NCI-H2227 (cell line): ENCODE measurements around the gene CLHC1.
"Not testable (repeated sequence)": the region's sequence is repeated elsewhere in the genome, so short reads cannot be mapped to it uniquely, and the experiment has no call there.

Source experiments
- DNase-seq: peaks from one replicate; lab custom pipeline; 2025; ENCODE audit not compliant: unreplicated experiment; lab: John Stamatoyannopoulos, UW

The CLHC1 gene

GRCh38 chr2:55232084-55232862 lies at the start of gene CLHC1, which contains the start of gene RPS27A:
Gene CLHC1, minus strand, starts transcription at chr2:55232293. Its CDS starts 9,882 bp downstream, at chr2:55222411.
Gene RPS27A, plus strand, starts transcription at chr2:55232688. Its CDS starts 137 bp downstream, at chr2:55232825.
- DNase-seq = peak; percentile 94

GRCh38 chr2:55280851-55281546 lies 48.9 kb upstream of the CLHC1 start:
- DNase-seq = not testable (repeated sequence)

GRCh38 chr2:55279859-55280424 lies 47.8 kb upstream of the CLHC1 start:
- DNase-seq = not testable (repeated sequence)

GRCh38 chr2:55279214-55279835 lies 47.2 kb upstream of the CLHC1 start:
- peak; percentile 40 for DNase-seq

- DNase-seq = no peak
Observed at GRCh38 chr2:55277310-55277709, 45.2 kb upstream of the CLHC1 start.

DNA sequence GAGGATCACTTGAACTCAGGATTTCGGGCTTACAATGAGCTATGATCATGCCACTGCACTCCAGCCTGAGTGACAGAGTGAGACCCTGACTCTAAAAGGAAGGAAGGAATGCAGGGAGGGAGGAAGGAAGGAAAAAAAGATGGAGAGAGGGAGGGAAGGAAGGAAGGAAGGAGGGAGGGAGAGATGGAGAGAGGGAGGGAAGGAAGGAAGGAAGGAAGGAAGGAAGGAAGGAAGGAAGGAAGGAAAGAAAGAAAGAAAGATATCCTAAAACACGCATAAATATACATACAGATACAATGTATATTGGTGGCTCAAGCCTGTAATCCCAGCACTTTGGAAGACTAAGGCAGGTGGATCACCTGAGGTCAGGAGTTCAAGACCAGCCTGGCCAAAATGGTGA lies 42.3 kb upstream of the CLHC1 start:
- not testable (repeated sequence) for DNase-seq

DNA sequence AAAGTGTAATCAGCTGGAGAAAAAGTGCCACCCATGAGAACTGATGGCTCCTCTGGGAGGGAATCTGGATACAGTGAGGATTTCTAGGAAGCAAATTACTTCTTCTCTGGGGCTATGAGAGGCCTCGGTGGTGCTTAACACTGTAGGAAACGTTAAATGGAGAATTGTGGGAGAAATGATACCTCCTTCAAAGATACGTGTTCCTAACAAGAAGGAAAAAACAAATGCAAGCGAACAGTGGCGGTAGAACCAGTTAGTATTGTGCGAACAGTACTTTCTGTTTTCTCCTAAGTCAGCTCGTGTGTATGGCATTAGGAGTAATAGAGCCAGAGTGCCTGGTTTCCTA lies 37.5 kb upstream of the CLHC1 start:
- DNase-seq = no peak

DNA sequence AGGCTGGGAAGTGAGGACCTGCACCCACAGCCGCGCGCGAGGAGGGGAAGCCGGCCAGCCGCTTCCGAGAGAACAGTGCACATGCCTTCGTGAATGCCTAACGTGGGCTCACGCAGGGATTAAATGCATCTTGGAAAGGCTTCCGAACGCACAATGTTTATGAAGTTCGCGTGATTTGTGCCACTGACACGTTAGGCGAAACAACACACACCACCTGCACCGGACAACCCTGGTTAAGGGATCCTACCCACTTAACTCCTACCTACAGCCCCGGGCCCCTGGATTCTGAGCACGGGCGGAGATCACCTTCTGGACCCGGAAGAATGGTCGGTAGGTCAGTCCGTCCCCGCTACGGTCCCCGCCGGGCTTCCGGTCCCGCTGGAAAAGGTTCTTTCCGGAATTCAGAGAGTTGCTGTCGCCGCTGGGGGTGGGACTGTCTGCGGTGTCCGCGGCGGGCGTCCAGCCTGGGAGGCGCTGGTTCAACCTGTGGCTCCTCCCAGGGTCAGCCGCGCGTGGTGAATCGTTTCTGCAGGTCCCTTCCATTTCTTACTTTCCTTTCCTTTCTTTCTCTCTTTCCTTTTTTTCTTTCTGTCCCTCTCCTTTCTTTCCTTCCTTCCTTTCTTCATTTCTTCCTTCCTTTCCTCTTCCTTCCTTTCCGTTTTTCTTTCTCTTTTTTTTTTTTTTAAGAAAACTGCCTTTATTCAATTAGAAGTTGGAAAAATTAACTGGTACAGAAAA lies 37.0 kb upstream of the CLHC1 start, which contains the start of gene MTIF2:
Gene MTIF2 (minus strand): TSS at position 325 of the 738 bp plus-strand sequence. CDS start 5,373 bp downstream, outside the sequence.
- peak; percentile 98 for DNase-seq

GRCh38 chr2:55268288-55268906 lies 36.3 kb upstream of the CLHC1 start:
- DNase-seq = no peak

GRCh38 chr2:55259586-55259985 lies 27.5 kb upstream of the CLHC1 start:
- DNase-seq = not testable (repeated sequence)

GRCh38 chr2:55252832-55253231 lies 20.7 kb upstream of the CLHC1 start:
- DNase-seq = no peak

DNA sequence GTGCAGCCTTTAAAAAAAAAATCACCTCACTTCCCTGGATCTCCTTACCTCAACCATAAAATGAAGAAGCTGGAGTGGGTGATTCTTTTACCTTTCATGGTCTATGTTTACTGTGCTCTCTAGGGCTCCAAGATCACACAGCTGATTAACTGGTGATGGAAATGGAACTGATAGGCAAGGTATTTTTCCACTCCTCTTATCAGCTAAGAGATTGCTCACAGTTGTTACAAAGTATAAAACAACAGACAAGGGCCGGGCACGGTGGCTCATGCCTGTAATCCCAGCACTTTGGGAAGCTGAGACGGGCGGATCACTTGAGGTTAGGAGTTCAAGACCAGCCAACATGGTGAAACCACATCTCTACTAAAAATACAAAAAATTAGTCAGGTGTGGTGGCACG lies 14.9 kb upstream of the CLHC1 start:
- no peak for DNase-seq

DNA sequence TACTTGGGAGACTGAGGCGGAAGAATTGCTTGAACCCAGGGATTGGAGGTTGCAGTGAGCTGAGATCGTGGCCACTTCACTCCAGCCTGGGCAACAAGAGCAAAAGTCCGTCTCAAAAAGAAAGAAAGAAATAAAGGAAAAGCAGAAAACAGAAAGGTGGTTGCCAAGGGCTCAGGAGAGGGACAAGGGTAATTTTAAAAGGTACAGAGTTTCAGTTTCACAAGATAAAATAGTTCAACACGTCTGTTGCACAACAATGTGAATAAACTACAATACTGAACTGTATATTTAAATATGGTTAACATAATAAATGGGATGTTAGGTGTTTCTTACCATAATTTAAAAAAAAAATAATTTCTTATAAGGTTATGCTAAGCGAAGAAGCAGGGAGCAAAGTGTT lies 13.3 kb upstream of the CLHC1 start:
- DNase-seq = no peak

DNA sequence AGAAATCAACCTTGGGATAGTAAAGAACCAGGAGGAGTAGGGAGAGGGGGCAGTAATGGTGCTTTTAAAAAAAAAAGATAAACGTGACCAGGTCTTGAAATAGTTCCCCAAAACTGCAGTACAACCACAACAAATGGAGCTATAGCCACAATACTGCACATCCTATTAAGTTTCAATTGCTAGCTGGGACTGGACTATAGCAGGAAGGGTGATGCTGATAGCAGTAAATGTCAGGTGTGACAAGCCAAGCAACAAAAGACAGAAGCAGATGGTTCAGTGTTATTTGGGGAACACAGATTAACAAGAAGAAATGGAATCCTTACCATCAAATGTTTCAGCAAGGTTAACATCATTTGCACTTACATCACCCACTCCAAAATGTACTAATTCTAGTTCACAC lies 10.5 kb upstream of the CLHC1 start:
- no peak for DNase-seq

- DNase-seq = not testable (repeated sequence)
Observed at GRCh38 chr2:55241582-55241981, 9.5 kb upstream of the CLHC1 start.

- no peak for DNase-seq
Observed at GRCh38 chr2:55239656-55240222, 7.6 kb upstream of the CLHC1 start.

DNA sequence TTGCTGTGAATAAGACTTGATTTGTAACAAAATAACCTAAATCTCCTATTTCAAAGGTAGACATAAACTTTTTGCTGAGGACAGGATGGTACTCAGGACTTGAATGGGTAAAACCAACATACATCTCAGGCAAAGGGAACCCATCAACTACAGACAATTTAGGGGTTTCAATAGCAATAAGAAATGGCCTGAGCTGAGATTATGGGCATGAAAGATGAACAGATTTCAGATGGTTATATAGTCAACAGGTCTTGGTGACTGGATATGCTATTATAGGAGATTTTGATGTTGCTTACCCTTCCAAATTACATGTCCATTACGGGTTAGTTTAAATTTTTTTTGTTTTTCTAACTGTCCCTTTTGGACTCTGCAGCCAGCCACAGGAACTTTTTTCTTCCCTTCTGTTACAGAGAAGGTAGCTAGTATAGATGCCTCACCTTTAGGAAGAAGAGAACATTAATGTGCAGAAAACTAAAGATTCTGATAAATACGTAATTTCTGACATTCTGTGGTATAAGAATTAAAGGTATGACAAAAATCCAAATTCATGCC lies 5.0 kb upstream of the CLHC1 start:
- DNase-seq = no peak

DNA sequence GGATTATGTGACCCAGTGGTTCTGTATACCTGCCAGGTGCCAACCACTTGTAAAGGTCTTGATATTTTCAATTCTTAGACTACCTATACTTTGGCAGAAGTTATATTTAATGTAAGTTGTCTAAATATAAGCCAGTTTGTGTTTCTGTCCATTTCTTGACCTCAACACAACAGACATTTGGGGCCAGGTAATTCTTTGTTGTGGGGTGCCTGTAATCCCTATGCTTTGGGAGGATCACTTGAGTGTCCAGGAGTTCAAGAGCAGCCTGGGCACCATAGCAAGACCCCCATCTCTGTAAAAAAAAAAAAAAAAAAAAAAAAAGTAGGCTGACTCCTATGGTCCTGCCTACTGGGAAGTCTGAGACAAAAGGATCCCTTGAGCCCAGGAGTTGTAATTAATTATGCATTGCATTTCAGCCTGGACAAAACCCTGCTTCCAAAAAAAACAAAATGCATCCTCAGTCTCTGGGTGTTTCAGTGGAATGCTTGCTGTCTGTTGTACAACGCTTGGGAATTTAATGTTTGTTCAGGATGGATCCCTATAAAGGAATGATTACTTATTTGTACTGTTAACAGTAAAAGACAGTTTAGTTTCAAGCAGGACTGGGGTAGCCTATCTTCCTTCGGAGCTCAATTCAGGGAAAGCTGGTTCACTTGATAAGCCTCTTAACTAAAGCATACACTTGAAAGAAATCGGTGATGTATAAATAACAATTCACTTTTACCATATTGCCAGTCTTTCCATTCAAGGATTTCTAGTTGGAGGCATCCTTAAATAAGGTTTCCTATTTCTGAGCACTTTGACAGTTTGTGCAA lies 3.8 kb upstream of the CLHC1 start:
- DNase-seq = no peak

GRCh38 chr2:55233658-55233940 lies 1.5 kb upstream of the CLHC1 start:
- no peak for DNase-seq
